Endothelial cell of umbilical vein (primary cell): ENCODE measurements around the gene CINP. TPM values are rescaled to one million over a fixed set of nuclear protein-coding genes. Genes with fewer than 3 reads are reported as not detected.
"Not testable (repeated sequence)": the region's sequence is repeated elsewhere in the genome, so short reads cannot be mapped to it uniquely, and the experiment has no call there.

Source experiments
- BruUV-seq: library from RNA; stranded (reverse); fragments of 400-500 nt; replicated peaks from 2 replicates; lab custom pipeline; 2021; lab: Mats Ljungman, UMichigan
- CTCF ChIA-PET: fragments of 300-600, 350-600 bp; sonication (Branson Sonifier 250); formaldehyde crosslinking; loops from one replicate; lab custom pipeline; 2021; ENCODE audit warnings: antibody characterized with exemption, inconsistent platforms; lab: Charles Lee
- POLR2A ChIA-PET: fragments of 300-600, 350-600 bp; sonication (Branson Sonifier 250); formaldehyde crosslinking; loops from one replicate; lab custom pipeline; 2021; ENCODE audit warnings: antibody characterized with exemption, inconsistent platforms; lab: Charles Lee
- DNase-seq: peaks from one replicate; pipeline ENCODE4 v3.0.0-alpha.2; 2011; ENCODE audit warnings: low read depth, low spot score
- FAIRE-seq: peaks from 2 replicates; lab custom pipeline; 2011; peaks lifted over from hg19 to GRCh38; lab: Jason Lieb, UNC
- H2AFZ ChIP-seq: 2 replicates; pipeline ENCODE4 v1.6.0; 2012; ENCODE audit warnings: low read depth, low read length, control low read depth, inconsistent platforms
- H3K27ac ChIP-seq: 2 replicates; pipeline ENCODE4 v1.5.1; 2011; ENCODE audit warnings: low read depth, mild to moderate bottlenecking, control low read depth, low read length, moderate library complexity; ENCODE audit not compliant: insufficient read depth
- H3K27me3 ChIP-seq, 2 experiments: 2 replicates each; pipeline versions ENCODE4 v1.6.0 to v1.6.1; 2011; ENCODE audit warnings: low read length in 2 of 2, mixed read lengths in 1 of 2; ENCODE audit not compliant: control insufficient read depth in 2 of 2, insufficient read depth in 2 of 2
- H3K36me3 ChIP-seq, 2 experiments: 2 replicates in 1 of 2; 3 replicates in 1 of 2; pipeline ENCODE4 v1.5.1; 2011; ENCODE audit warnings: low read length in 2 of 2, mild to moderate bottlenecking in 1 of 2, moderate library complexity in 1 of 2; ENCODE audit not compliant: control insufficient read depth in 2 of 2, insufficient read depth in 2 of 2; ENCODE audit errors: extremely low read depth in 1 of 2
- H3K4me1 ChIP-seq: 3 replicates; pipeline ENCODE4 v1.5.1; 2011; ENCODE audit warnings: mild to moderate bottlenecking, low read length; ENCODE audit not compliant: control insufficient read depth, insufficient read depth; ENCODE audit errors: extremely low read depth
- H3K4me2 ChIP-seq: 2 replicates; pipeline ENCODE4 v1.6.1; 2011; ENCODE audit warnings: low read length, control low read depth, mixed read lengths; ENCODE audit not compliant: insufficient read depth
- H3K4me3 ChIP-seq, 3 experiments: fragments of 200-600 bp in 1 of 3; sonication (generic), shearing (Covaris generic) in 1 of 3; replicated peaks in 1 of 3; 2 replicates each; pipeline ENCODE4 v1.5.1; 2011 to 2016; ENCODE audit warnings: control low read depth in 3 of 3, low read length in 3 of 3, mild to moderate bottlenecking in 2 of 3, inconsistent platforms in 1 of 3, low read depth in 1 of 3, moderate library complexity in 1 of 3; ENCODE audit not compliant: insufficient read depth in 1 of 3
- H3K79me2 ChIP-seq: 2 replicates; pipeline ENCODE4 v1.6.0; 2012; ENCODE audit warnings: low read length, inconsistent platforms; ENCODE audit not compliant: control insufficient read depth, insufficient read depth
- H3K9ac ChIP-seq: replicated peaks from 2 replicates; pipeline ENCODE3; 2011; ENCODE audit warnings: low read length, control low read depth; ENCODE audit not compliant: insufficient read depth; ENCODE audit errors: extremely low read depth
- H3K9me1 ChIP-seq: replicated peaks from 3 replicates; pipeline ENCODE4 v1.6.0; 2011; ENCODE audit warnings: mild to moderate bottlenecking, low read length; ENCODE audit not compliant: control insufficient read depth, insufficient read depth; ENCODE audit errors: extremely low read depth
- H3K9me3 ChIP-seq: replicated peaks from 2 replicates; pipeline ENCODE4 v1.5.1; 2012; ENCODE audit warnings: low read length, inconsistent platforms; ENCODE audit not compliant: control insufficient read depth, insufficient read depth
- H4K20me1 ChIP-seq: replicated peaks from 2 replicates; pipeline ENCODE3; 2011; ENCODE audit warnings: mild to moderate bottlenecking, low read length; ENCODE audit not compliant: control insufficient read depth, insufficient read depth; ENCODE audit errors: extremely low read depth
- EZH2 ChIP-seq: IDR thresholded peaks from 2 replicates; pipeline ENCODE4 v1.6.1; 2012; ENCODE audit warnings: borderline replicate concordance, low read depth, mild to moderate bottlenecking, moderate library complexity, low read length, inconsistent platforms; ENCODE audit not compliant: severe bottlenecking
- FOS ChIP-seq: IDR thresholded peaks from 2 replicates; pipeline ENCODE4 v1.6.1; 2011; ENCODE audit warnings: mild to moderate bottlenecking, low read length, moderate library complexity, borderline replicate concordance; ENCODE audit not compliant: insufficient read depth
- GATA2 ChIP-seq: IDR thresholded peaks from 2 replicates; pipeline ENCODE4 v1.7.0; 2011; ENCODE audit warnings: low read depth, mild to moderate bottlenecking, moderate library complexity, mixed read lengths, low read length; ENCODE audit not compliant: insufficient read length, insufficient read depth
- JUN ChIP-seq: IDR thresholded peaks from 2 replicates; pipeline ENCODE4 v1.6.1; 2011; ENCODE audit warnings: borderline replicate concordance, low read depth; ENCODE audit not compliant: insufficient read length, insufficient read depth
- MYC ChIP-seq: IDR thresholded peaks from one replicate; pipeline ENCODE4 v1.6.1; 2011; ENCODE audit warnings: mild to moderate bottlenecking, low read depth, low read length
- POLR2A ChIP-seq: IDR thresholded peaks from 2 replicates; pipeline ENCODE4 v1.6.1; 2012; ENCODE audit warnings: low read depth, mild to moderate bottlenecking, control low read depth, low read length
- POLR2AphosphoS5 ChIP-seq: IDR thresholded peaks from 2 replicates; pipeline ENCODE4 v1.6.1; 2012; ENCODE audit warnings: low read depth, mild to moderate bottlenecking, control low read depth, low read length, moderate library complexity; ENCODE audit not compliant: insufficient read depth
- dilution Hi-C: fragments of 300-500 bp; cut with MboI; formaldehyde crosslinking; loops from one replicate; pipeline ENCODE4 v1.15.0; 2019; ENCODE audit warnings: low sequenced_read_pairs; ENCODE audit not compliant: extremely low pct_ligation_motif_present
- intact Hi-C: fragments of 100-400 bp; cut with micrococcal nuclease; formaldehyde crosslinking; loops from one replicate; pipeline ENCODE4 v1.10.0; 2022
- polyA plus RNA-seq, 4 experiments: library from polyadenylated mRNA; depleted of rRNA in 3 of 4; stranded (reverse) in 3 of 4; unstranded in 1 of 4; fragments of >200 nt; gene quantifications; 2 replicates each; pipeline versions ENCODE4 v1.2.1 to v1.2.3, GENCODE V29; 2011 to 2012; ENCODE audit warnings: missing spikeins in 1 of 4
- total RNA-seq: library from RNA; stranded (reverse); gene quantifications from 2 replicates; pipeline ENCODE4 v1.2.3, GENCODE V29; 2021
- TF ChIP-seq, protein P1 (sequence below): IDR thresholded peaks from 2 replicates; pipeline ENCODE4 v1.6.1; 2011; ENCODE audit not compliant: insufficient read depth, insufficient read length
- TF ChIP-seq, protein P2 (sequence below), 2 donors: IDR thresholded peaks; 1 replicate in 1 of 2; 2 replicates in 1 of 2; pipeline ENCODE4 v1.5.1; 2011; ENCODE audit warnings: low read length in 2 of 2, mild to moderate bottlenecking in 2 of 2, moderate library complexity in 2 of 2, control low read depth in 1 of 2, inconsistent platforms in 1 of 2, low read depth in 1 of 2; ENCODE audit not compliant: insufficient read depth in 1 of 2; ENCODE audit errors: extremely low read depth in 1 of 2

Gene CINP
- total and polyA plus RNA-seq, 2 donors (not counting 3 experiments of a cell fraction or from before 2014, with no cell fraction given), result 44.0 to 79.1 TPM

DNA sequence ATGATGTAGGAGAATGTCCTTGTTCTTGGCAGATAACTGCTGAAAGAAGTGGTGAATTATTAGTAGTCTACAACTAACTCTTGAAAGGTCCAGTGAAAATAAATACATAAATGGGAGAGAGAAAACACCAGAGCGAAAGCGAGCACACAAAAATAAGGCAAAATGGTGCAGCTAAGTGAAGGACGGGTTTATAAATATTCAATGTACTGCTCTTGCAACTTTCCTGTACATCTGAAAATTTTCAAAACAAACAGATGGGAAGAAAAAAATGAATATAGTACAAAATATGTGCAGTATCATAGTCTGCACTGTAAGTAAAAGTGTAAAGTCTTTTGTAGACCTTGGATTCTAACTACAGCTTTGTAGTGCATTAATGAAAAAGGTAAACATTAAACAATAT is 59.0 kb downstream of the CINP start:
- intact Hi-C loops (no loop called here), dilution Hi-C loops (no loop called here)
- Histone ChIP-seq H4K20me1 (no peaks in the 10 kb centered on the region), H2AFZ (no peak overlapping the region), H3K4me2 (no peak overlapping the region), H3K9me1 (no peaks in the 10 kb centered on the region), H3K79me2 (no peaks in the 10 kb centered on the region), H3K36me3 (no peaks in the 10 kb centered on the region), H3K27me3 (no peaks in the 10 kb centered on the region), H3K9ac (no peak overlapping the region), H3K27ac (no peak overlapping the region), H3K4me3 (no peak overlapping the region), H3K4me1 (peaks cover 4% of the 10 kb centered on the region), H3K9me3 (no peaks in the 10 kb centered on the region)
- TF ChIP-seq, protein P1, sequence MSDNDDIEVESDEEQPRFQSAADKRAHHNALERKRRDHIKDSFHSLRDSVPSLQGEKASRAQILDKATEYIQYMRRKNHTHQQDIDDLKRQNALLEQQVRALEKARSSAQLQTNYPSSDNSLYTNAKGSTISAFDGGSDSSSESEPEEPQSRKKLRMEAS, result no peak
- TF ChIP-seq POLR2AphosphoS5 (no peak), POLR2A (no peak), FOS (no peak), GATA2 (no peak), EZH2 (no peak), JUN (no peak), MYC (no peak)
- TF ChIP-seq, protein P2, sequence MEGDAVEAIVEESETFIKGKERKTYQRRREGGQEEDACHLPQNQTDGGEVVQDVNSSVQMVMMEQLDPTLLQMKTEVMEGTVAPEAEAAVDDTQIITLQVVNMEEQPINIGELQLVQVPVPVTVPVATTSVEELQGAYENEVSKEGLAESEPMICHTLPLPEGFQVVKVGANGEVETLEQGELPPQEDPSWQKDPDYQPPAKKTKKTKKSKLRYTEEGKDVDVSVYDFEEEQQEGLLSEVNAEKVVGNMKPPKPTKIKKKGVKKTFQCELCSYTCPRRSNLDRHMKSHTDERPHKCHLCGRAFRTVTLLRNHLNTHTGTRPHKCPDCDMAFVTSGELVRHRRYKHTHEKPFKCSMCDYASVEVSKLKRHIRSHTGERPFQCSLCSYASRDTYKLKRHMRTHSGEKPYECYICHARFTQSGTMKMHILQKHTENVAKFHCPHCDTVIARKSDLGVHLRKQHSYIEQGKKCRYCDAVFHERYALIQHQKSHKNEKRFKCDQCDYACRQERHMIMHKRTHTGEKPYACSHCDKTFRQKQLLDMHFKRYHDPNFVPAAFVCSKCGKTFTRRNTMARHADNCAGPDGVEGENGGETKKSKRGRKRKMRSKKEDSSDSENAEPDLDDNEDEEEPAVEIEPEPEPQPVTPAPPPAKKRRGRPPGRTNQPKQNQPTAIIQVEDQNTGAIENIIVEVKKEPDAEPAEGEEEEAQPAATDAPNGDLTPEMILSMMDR (IDR thresholded peaks at IDR 0.05; ENCODE audit: extremely low read depth in 1 of 2, insufficient read depth in 1 of 2, low read depth in 1 of 2, low read length in 2 of 2), result no peak
- no peak for FAIRE-seq
- no peak for DNase-seq
- no TSS peak for BruUV-seq
- ChIA-PET CTCF (interaction anchor here (0.7 to 4.1 kb wide), 4 partner anchors 11 to 240 kb away, joined by 3 to 28 read pairs (median 4); no protein-coding TSS in a partner anchor), POLR2A (no interaction called here)

DNA sequence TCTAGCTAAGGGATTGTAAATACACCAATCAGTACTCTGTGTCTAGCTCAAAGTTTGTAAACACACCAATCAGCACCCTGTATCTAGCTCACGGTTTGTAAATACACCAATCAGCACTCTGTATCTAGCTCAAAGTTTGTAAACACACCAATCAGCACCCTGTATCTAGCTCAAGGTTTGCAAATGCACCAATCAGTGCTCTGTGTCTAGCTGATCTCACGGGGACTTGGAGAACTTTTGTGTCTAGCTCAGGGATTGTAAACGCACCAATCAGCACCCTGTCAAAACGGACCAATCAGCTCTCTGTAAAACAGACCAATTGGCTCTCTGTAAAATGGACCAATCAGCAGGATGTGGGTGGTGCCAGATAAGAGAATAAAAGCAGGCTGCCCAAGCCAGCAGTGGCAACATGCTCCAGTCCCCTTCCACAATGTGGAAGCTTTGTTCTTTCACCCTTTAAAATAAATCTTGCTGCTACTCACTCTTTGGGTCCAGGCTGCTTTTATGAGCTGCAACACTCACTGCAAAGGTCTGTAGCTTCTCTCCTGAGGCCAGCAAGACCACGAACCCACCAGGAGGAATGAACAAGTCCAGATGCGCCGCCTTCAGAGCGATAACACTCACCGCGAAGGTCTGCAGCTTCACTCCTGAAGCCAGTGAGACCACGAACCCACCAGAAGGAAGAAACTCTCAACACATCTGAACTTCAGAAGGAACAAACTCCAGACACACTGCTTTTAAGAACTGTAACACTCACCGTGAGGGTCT is 64.2 kb downstream of the CINP start:
- POLR2A ChIA-PET, intact Hi-C loops, H3K79me2 ChIP-seq: not testable (repeated sequence)

More for the DNA sequence above, 64.2 kb downstream of the CINP start:
- dilution Hi-C loops, H3K9me1 ChIP-seq, BruUV-seq, FAIRE-seq, H3K9me3 ChIP-seq, H3K27ac ChIP-seq, H3K27me3 ChIP-seq, DNase-seq, H2AFZ ChIP-seq, H3K4me1 ChIP-seq, H3K4me2 ChIP-seq, H3K36me3 ChIP-seq, H3K4me3 ChIP-seq, H3K9ac ChIP-seq, H4K20me1 ChIP-seq: not testable (repeated sequence)
- CTCF ChIA-PET, result interaction anchor here (1.1 kb wide), 1 partner anchor 15 kb away, joined by 3 read pairs; no protein-coding TSS in a partner anchor
